GM13977 (cell line): ENCODE measurements around the gene SLC19A1.

Experiments used
- DNase-seq: peaks from one replicate; pipeline ENCODE4 v3.0.0; 2012; ENCODE audit warnings: low spot score
- in situ Hi-C: fragments of 300-500 bp; cut with MboI; formaldehyde crosslinking; loops from one replicate; pipeline ENCODE4 v1.12.0; 2022; ENCODE audit warnings: low sequenced_read_pairs, low pct_unique_long_range_greater_than_20kb, mixed read lengths, inconsistent platforms; ENCODE audit not compliant: unreplicated experiment
- TF ChIP-seq, protein P1 (sequence below): IDR thresholded peaks from 2 replicates; pipeline ENCODE4 v1.5.1; 2012; ENCODE audit warnings: mild to moderate bottlenecking, control low read depth; ENCODE audit not compliant: insufficient read depth; ENCODE audit errors: extremely low read depth, missing control alignments

SLC19A1 gene

GRCh38 chr21:45479691-45480675 is 62.3 kb downstream of the SLC19A1 start:
- in situ Hi-C loops: no loop called here
- no peak for DNase-seq
- TF ChIP-seq, protein P1, sequence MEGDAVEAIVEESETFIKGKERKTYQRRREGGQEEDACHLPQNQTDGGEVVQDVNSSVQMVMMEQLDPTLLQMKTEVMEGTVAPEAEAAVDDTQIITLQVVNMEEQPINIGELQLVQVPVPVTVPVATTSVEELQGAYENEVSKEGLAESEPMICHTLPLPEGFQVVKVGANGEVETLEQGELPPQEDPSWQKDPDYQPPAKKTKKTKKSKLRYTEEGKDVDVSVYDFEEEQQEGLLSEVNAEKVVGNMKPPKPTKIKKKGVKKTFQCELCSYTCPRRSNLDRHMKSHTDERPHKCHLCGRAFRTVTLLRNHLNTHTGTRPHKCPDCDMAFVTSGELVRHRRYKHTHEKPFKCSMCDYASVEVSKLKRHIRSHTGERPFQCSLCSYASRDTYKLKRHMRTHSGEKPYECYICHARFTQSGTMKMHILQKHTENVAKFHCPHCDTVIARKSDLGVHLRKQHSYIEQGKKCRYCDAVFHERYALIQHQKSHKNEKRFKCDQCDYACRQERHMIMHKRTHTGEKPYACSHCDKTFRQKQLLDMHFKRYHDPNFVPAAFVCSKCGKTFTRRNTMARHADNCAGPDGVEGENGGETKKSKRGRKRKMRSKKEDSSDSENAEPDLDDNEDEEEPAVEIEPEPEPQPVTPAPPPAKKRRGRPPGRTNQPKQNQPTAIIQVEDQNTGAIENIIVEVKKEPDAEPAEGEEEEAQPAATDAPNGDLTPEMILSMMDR: no peak

DNA sequence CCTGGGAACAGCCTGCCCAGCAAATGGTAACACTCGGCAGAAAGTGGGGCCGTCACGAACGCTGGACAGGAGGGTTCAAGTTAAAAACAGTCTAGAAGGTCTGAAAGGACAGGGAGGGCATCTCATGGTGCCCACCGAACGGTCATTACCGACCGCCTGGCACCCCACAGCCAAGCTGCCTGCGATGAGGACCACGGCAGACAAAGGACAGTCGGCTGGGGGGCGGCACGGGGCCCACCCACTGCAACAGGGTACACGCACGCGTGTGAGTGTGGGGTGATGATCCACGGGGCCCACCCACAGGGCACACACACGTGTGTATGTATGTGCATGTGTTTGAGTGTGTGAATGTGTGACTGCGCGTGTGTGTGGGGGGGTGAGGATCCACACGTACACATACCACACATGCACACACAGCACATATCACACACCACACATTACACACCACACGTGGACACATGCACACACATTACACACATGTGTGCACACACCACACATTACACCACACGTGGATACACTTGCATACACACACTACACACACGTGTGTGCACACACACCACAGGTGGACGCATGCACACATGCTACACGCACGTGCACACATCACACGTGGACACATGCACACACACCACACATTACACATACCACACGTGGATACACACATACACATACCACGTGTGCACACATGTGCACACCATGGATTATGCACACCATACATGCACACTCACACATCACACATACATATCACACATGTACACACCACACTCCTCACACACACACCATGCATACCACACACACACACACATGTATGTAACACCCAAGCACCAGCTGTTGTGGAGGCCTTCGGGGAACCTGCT is 63.2 kb downstream of the SLC19A1 start:
- in situ Hi-C loops: no loop called here
- no peak for DNase-seq
- TF ChIP-seq, protein P1: no peak

GRCh38 chr21:45478115-45478801 is 64.0 kb downstream of the SLC19A1 start:
- TF ChIP-seq, protein P1: peak; percentile 87
- in situ Hi-C loops: no loop called here
- DNase-seq: peak; percentile 89

DNA sequence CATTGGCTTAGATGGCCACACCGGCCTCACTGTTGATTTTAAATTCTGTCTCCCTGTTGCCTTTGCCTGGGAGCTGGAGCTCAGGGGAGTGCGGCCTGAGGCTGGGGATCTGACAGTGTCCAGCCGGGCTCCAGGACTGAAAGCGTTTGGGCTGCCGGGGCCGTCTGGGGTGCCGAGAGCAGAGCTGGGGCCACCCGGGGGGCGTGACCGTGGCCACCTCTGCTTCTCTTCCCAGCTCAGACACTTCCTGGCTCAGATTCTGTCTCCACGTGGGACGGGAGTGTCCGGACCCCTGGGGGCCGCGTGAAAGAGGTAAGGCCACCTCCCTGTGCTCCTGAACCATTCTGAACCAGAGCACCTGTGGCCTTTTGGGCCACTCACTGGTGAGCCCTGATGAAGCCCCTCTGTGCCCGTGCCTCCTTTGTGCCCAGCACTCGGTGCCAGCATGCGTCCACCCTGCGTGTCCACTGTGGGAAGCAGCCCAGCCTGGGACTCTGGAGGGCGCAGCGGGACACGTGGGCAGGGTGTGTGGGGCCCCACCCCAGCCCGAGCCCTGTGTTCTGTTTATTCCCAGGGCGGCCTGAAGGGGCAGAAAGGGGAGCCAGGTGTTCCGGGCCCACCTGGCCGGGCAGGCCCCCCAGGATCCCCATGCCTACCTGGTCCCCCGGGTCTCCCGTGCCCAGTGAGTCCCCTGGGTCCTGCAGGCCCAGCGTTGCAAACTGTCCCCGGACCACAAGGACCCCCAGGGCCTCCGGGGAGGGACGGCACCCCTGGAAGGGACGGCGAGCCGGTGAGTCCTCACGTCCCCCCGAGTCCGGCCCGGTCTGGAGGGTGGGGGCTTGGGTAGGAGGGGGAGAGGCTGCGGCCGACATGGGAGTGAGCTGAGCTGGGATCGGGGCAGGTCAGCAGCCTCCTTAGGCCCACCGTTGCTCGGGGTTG is 64.8 kb downstream of the SLC19A1 start:
- DNase-seq: no peak
- in situ Hi-C loops: no loop called here
- TF ChIP-seq, protein P1: no peak

DNA sequence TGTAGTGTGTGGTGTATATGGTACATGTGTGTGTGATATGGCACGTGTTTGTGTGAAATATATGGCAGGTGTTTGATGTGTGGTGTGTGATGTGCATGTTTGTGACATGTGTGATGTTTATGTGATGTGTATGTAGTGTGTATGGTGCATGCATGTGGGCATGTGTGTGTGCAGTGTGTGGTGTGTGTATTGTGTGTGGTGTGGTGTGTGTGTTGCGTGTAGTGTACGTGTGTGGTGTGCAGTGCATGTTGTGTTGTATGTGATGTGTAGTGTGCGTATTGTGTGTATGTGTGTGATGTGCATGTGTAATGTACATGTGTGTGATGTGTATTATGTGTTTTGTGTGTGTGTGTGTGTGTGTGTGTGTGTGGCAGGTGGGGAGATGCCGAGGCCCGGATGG is 65.7 kb downstream of the SLC19A1 start:
- TF ChIP-seq, protein P1: no peak
- in situ Hi-C loops: no loop called here
- DNase-seq: no peak
